ENCODE measurements around the gene JAML. TPM values are rescaled to one million over a fixed set of nuclear protein-coding genes. Genes with fewer than 3 reads are reported as not detected.

JAML gene
- total RNA-seq, 3 donors from 2014 or later = 2.3 to 16.0 (median 15.7) TPM

- TF ChIP-seq POLR2A (IDR thresholded peaks at IDR 0.05) = no peak
- no peak for TF ChIP-seq CTCF (IDR thresholded peaks at IDR 0.05)
- no peak for TF ChIP-seq POLR2AphosphoS5 (IDR thresholded peaks at IDR 0.05)
- no peak for DNase-seq (ENCODE audit: low spot score in 2 of 2)
- Histone ChIP-seq H3K4me1 (no peaks in the 10 kb centered on the region), H3K4me3 (no peak overlapping the region), H3K36me3 (no peaks in the 10 kb centered on the region), H3K27ac (no peak overlapping the region), H3K9me3 (no peaks in the 10 kb centered on the region), H3K27me3 (no peaks in the 10 kb centered on the region)
- intact Hi-C loops (cut with DNase I; ENCODE audit: low total_unique reads) = no loop called here
These were observed 22.0 kb downstream of the JAML start for GRCh38 chr11:118202599-118203422.

- no peaks in the 10 kb centered on the region for H3K27me3 ChIP-seq
- H3K36me3 ChIP-seq = no peaks in the 10 kb centered on the region
- no peak for DNase-seq (ENCODE audit: low spot score in 2 of 2)
- H3K4me1 ChIP-seq = no peaks in the 10 kb centered on the region
- no peak overlapping the region for H3K27ac ChIP-seq
- intact Hi-C loops (cut with DNase I; ENCODE audit: low total_unique reads) = no loop called here
- H3K9me3 ChIP-seq = no peaks in the 10 kb centered on the region
- no peak overlapping the region for H3K4me3 ChIP-seq
- TF ChIP-seq CTCF (IDR thresholded peaks at IDR 0.05) (no peak), POLR2AphosphoS5 (IDR thresholded peaks at IDR 0.05) (no peak), POLR2A (IDR thresholded peaks at IDR 0.05) (no peak)
These were observed 22.8 kb downstream of the JAML start for GRCh38 chr11:118201966-118202365.

- TF ChIP-seq POLR2A (IDR thresholded peaks at IDR 0.05) (no peak), POLR2AphosphoS5 (IDR thresholded peaks at IDR 0.05) (no peak), CTCF (IDR thresholded peaks at IDR 0.05) (no peak)
- Histone ChIP-seq H3K4me3 (no peak overlapping the region), H3K27me3 (no peaks in the 10 kb centered on the region), H3K4me1 (no peaks in the 10 kb centered on the region), H3K36me3 (no peaks in the 10 kb centered on the region), H3K9me3 (no peaks in the 10 kb centered on the region), H3K27ac (no peak overlapping the region)
- intact Hi-C loops (cut with DNase I; ENCODE audit: low total_unique reads) = no loop called here
- DNase-seq (ENCODE audit: low spot score in 2 of 2) = no peak
These were observed 23.7 kb downstream of the JAML start for GRCh38 chr11:118200901-118201680.

- H3K27me3 ChIP-seq = no peaks in the 10 kb centered on the region
- no peak for TF ChIP-seq POLR2A (IDR thresholded peaks at IDR 0.05)
- no peak for TF ChIP-seq CTCF (IDR thresholded peaks at IDR 0.05)
- no peak for TF ChIP-seq POLR2AphosphoS5 (IDR thresholded peaks at IDR 0.05)
- H3K9me3 ChIP-seq = no peaks in the 10 kb centered on the region
- DNase-seq (ENCODE audit: low spot score in 2 of 2) = no peak
- H3K4me1 ChIP-seq = no peaks in the 10 kb centered on the region
- H3K27ac ChIP-seq = no peak overlapping the region
- no peaks in the 10 kb centered on the region for H3K36me3 ChIP-seq
- intact Hi-C loops (cut with DNase I; ENCODE audit: low total_unique reads) = no loop called here
- H3K4me3 ChIP-seq = no peak overlapping the region
These were observed 24.3 kb downstream of the JAML start for GRCh38 chr11:118200497-118200896.

- H3K27me3 ChIP-seq = no peaks in the 10 kb centered on the region
- intact Hi-C loops (cut with DNase I; ENCODE audit: low total_unique reads) = loop anchor here (5.0 kb wide), 1 partner anchor 62 kb away; no protein-coding TSS in a partner anchor
- DNase-seq (ENCODE audit: low spot score in 2 of 2) = no peak
- H3K36me3 ChIP-seq = no peaks in the 10 kb centered on the region
- TF ChIP-seq POLR2A (IDR thresholded peaks at IDR 0.05) (no peak), POLR2AphosphoS5 (IDR thresholded peaks at IDR 0.05) (no peak), CTCF (IDR thresholded peaks at IDR 0.05) (no peak)
- no peaks in the 10 kb centered on the region for H3K9me3 ChIP-seq
- no peak overlapping the region for H3K4me3 ChIP-seq
- H3K4me1 ChIP-seq = no peaks in the 10 kb centered on the region
- no peak overlapping the region for H3K27ac ChIP-seq
These were observed 25.7 kb downstream of the JAML start for GRCh38 chr11:118199135-118199534.

Measured in breast epithelium (tissue), 4 donors.